Endothelial cell (in vitro differentiated cells): ENCODE measurements around the gene WDR7. TPM values are rescaled to one million over a fixed set of nuclear protein-coding genes. Genes with fewer than 3 reads are reported as not detected.

Source experiments
- DNase-seq: peaks from one replicate; pipeline ENCODE4 v3.0.0; 2021; ENCODE audit warnings: low spot score
- H3K27ac Mint-ChIP-seq: one replicate; pipeline ENCODE4 v1.8.0; 2021; ENCODE audit warnings: mixed read lengths, inconsistent platforms; ENCODE audit not compliant: unreplicated experiment
- H3K27me3 Mint-ChIP-seq: one replicate; pipeline ENCODE4 v1.8.0; 2021; ENCODE audit warnings: mild to moderate bottlenecking, moderate library complexity, mixed read lengths, inconsistent platforms; ENCODE audit not compliant: unreplicated experiment
- H3K36me3 Mint-ChIP-seq: one replicate; pipeline ENCODE4 v1.8.0; 2021; ENCODE audit warnings: mild to moderate bottlenecking, low read depth, mixed read lengths, inconsistent platforms; ENCODE audit not compliant: unreplicated experiment
- H3K4me1 Mint-ChIP-seq: one replicate; pipeline ENCODE4 v1.8.0; 2021; ENCODE audit warnings: mild to moderate bottlenecking, mixed read lengths, inconsistent platforms; ENCODE audit not compliant: unreplicated experiment
- H3K4me3 Mint-ChIP-seq: one replicate; pipeline ENCODE4 v1.8.0; 2021; ENCODE audit warnings: mild to moderate bottlenecking, mixed read lengths, inconsistent platforms; ENCODE audit not compliant: unreplicated experiment
- H3K9me3 Mint-ChIP-seq: one replicate; pipeline ENCODE4 v1.8.0; 2021; ENCODE audit warnings: mixed read lengths, inconsistent platforms; ENCODE audit not compliant: unreplicated experiment
- CTCF ChIP-seq: fragments of 200-600 bp; sonication (generic); IDR thresholded peaks from one replicate; pipeline ENCODE4 v1.5.0; 2021; ENCODE audit warnings: antibody characterized with exemption; ENCODE audit not compliant: unreplicated experiment
- total RNA-seq: library from RNA; stranded (reverse); fragmentation: NEBNext Ultra II Directional; extraction: Animal tissue kit (Norgen Biotek cat#: 25700); gene quantifications from one replicate; pipeline ENCODE4 v1.2.1, GENCODE V29; 2021; ENCODE audit not compliant: unreplicated experiment

WDR7 gene
- total RNA-seq, 1 donor from 2014 or later: 42.0 TPM

- H3K4me3 Mint-ChIP-seq: no peak overlapping the region
- H3K9me3 Mint-ChIP-seq: no peaks in the 10 kb centered on the region
- no peak overlapping the region for H3K27ac Mint-ChIP-seq
- no peak for DNase-seq
- peaks cover 8% of the 10 kb centered on the region for H3K27me3 Mint-ChIP-seq
- no peaks in the 10 kb centered on the region for H3K4me1 Mint-ChIP-seq
- TF ChIP-seq CTCF: no peak
- peaks cover 4% of the 10 kb centered on the region for H3K36me3 Mint-ChIP-seq
Measured at GRCh38 chr18:57058734-57059133, 407.6 kb downstream of the WDR7 start.

- Mint-ChIP-seq H3K4me1 (no peaks in the 10 kb centered on the region), H3K9me3 (no peaks in the 10 kb centered on the region), H3K27me3 (peaks cover 8% of the 10 kb centered on the region), H3K4me3 (no peak overlapping the region), H3K36me3 (peaks cover 3% of the 10 kb centered on the region), H3K27ac (no peak overlapping the region)
- no peak for DNase-seq
- no peak for TF ChIP-seq CTCF
Measured at GRCh38 chr18:57059366-57059765, 408.2 kb downstream of the WDR7 start.

- no peak for DNase-seq
- no peaks in the 10 kb centered on the region for H3K36me3 Mint-ChIP-seq
- H3K27me3 Mint-ChIP-seq: peaks cover 5% of the 10 kb centered on the region
- H3K9me3 Mint-ChIP-seq: no peaks in the 10 kb centered on the region
- H3K4me1 Mint-ChIP-seq: no peaks in the 10 kb centered on the region
- no peak overlapping the region for H3K27ac Mint-ChIP-seq
- no peak overlapping the region for H3K4me3 Mint-ChIP-seq
- TF ChIP-seq CTCF: no peak
Measured at GRCh38 chr18:57060814-57061213, 409.7 kb downstream of the WDR7 start.

GRCh38 chr18:57062178-57062577, 411.0 kb downstream of the WDR7 start:
- DNase-seq: no peak
- no peak for TF ChIP-seq CTCF
- H3K9me3 Mint-ChIP-seq: no peaks in the 10 kb centered on the region

GRCh38 chr18:57062844-57063243, 411.7 kb downstream of the WDR7 start:
- no peaks in the 10 kb centered on the region for H3K9me3 Mint-ChIP-seq
- no peaks in the 10 kb centered on the region for H3K4me1 Mint-ChIP-seq
- no peak for TF ChIP-seq CTCF
- peaks cover 4% of the 10 kb centered on the region for H3K27me3 Mint-ChIP-seq
- DNase-seq: no peak
- H3K4me3 Mint-ChIP-seq: no peak overlapping the region
- H3K27ac Mint-ChIP-seq: no peak overlapping the region
- no peaks in the 10 kb centered on the region for H3K36me3 Mint-ChIP-seq

More at GRCh38 chr18:57062178-57062577, 411.0 kb downstream of the WDR7 start:
- Mint-ChIP-seq H3K27ac (no peak overlapping the region), H3K4me3 (no peak overlapping the region), H3K36me3 (no peaks in the 10 kb centered on the region), H3K4me1 (no peaks in the 10 kb centered on the region), H3K27me3 (peaks cover 4% of the 10 kb centered on the region)
